Smooth muscle cell (in vitro differentiated cells): ENCODE measurements around the gene NBEA. TPM values are rescaled to one million over a fixed set of nuclear protein-coding genes. Genes with fewer than 3 reads are reported as not detected.
A peak's percentile ranks its signal among the peaks of the same experiment; 100 is the strongest.

ENCODE experiments used
- DNase-seq: peaks from one replicate; lab custom pipeline; 2025; ENCODE audit not compliant: unreplicated experiment; lab: John Stamatoyannopoulos, UW
- H2AFZ ChIP-seq: fragments of 200-600 bp; sonication (generic); 2 replicates; pipeline ENCODE4 v1.6.0; 2016; ENCODE audit warnings: antibody characterized with exemption, low read depth, mild to moderate bottlenecking
- H3F3A ChIP-seq: fragments of 200-600 bp; sonication (generic); 2 replicates; pipeline ENCODE4 v1.6.0; 2017; ENCODE audit warnings: antibody characterized with exemption, low read depth
- H3K27ac ChIP-seq: fragments of 200-600 bp; sonication (generic); 2 replicates; pipeline ENCODE4 v1.5.1; 2016; ENCODE audit warnings: low read depth, mild to moderate bottlenecking
- H3K27me3 ChIP-seq: fragments of 200-600 bp; sonication (generic); 2 replicates; pipeline ENCODE4 v1.6.1; 2016; ENCODE audit warnings: low read depth, mild to moderate bottlenecking
- H3K36me3 ChIP-seq: fragments of 200-600 bp; sonication (generic); 2 replicates; pipeline ENCODE4 v1.5.1; 2016; ENCODE audit warnings: low read depth
- H3K4me1 ChIP-seq: fragments of 200-600 bp; sonication (generic); 2 replicates; pipeline ENCODE4 v1.5.1; 2016; ENCODE audit warnings: low read depth
- H3K4me2 ChIP-seq: fragments of 200-600 bp; sonication (generic); 2 replicates; pipeline ENCODE4 v1.6.0; 2016; ENCODE audit warnings: mild to moderate bottlenecking
- H3K4me3 ChIP-seq: fragments of 200-600 bp; sonication (generic); 2 replicates; pipeline ENCODE4 v1.5.1; 2016; ENCODE audit warnings: mild to moderate bottlenecking
- H3K79me2 ChIP-seq: fragments of 200-600 bp; sonication (generic); 2 replicates; pipeline ENCODE4 v1.6.0; 2016; ENCODE audit warnings: low read depth, mild to moderate bottlenecking
- H3K9ac ChIP-seq: fragments of 200-600 bp; sonication (generic); 2 replicates; pipeline ENCODE4 v1.6.0; 2016; ENCODE audit warnings: low read depth
- H3K9me3 ChIP-seq: fragments of 200-600 bp; sonication (generic); replicated peaks from 2 replicates; pipeline ENCODE4 v1.5.1; 2016; ENCODE audit warnings: low read depth
- H4K20me1 ChIP-seq: fragments of 200-600 bp; sonication (generic); 2 replicates; pipeline ENCODE4 v1.6.0; 2016; ENCODE audit warnings: low read depth
- CTCF ChIP-seq: fragments of 200-600 bp; sonication (generic); IDR thresholded peaks from 2 replicates; pipeline ENCODE4 v1.5.1; 2017; ENCODE audit warnings: borderline replicate concordance, mild to moderate bottlenecking, antibody characterized with exemption; ENCODE audit not compliant: insufficient read depth, poor library complexity, severe bottlenecking
- WGBS: methylation state at CpG from one replicate; pipeline ENCODE4 v1.1.7; 2016; ENCODE audit warnings: low lambda C conversion rate; 5-methylcytosine and 5-hydroxymethylcytosine counted together
- polyA plus RNA-seq: library from polyadenylated mRNA; unstranded; fragments of >200 nt; fragmentation: Nextera tagmentation; extraction: Ambion mirVana; gene quantifications from 2 replicates; pipeline ENCODE4 v1.2.1, GENCODE V29; 2016
- total RNA-seq: library from RNA; depleted of rRNA; stranded (reverse); fragments of >200 nt; gene quantifications from 2 replicates; pipeline ENCODE4 v1.2.3, GENCODE V29; 2014

Gene NBEA
- total and polyA plus RNA-seq, 2 experiments from 2014 or later = 3.6 to 11.7 TPM

DNA sequence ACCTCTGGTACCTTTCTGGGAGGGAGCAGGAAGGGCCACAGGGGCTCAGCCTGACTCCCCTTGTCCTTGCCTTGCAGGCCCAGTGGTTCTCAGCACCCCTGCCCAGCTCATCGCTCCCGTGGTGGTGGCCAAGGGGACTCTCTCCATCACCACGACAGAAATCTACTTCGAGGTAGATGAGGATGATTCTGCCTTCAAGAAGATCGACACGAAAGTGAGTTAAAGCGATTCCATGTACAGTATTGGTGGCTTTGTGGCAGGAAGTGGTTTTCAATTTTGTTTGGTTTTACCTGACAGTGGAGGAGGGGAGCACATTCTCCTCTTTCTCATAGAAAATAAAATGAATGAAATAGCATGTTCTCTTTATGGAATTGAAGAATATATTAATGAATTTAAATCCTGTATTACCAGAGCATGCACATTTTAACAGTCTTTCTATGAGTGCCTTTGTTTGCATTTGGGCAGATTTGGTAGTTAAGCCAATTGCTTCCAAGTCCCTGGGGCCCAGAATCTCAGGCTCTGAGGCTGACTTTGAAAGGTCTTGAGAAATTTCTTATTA lies 530.3 kb downstream of the NBEA start:
- no peaks in the 10 kb centered on the region for H3K79me2 ChIP-seq
- DNase-seq = no peak
- no peak for TF ChIP-seq CTCF
- peaks cover 72% of the 10 kb centered on the region for H4K20me1 ChIP-seq
- H2AFZ ChIP-seq = no peak overlapping the region
- H3K9me3 ChIP-seq = no peaks in the 10 kb centered on the region
- no peak overlapping the region for H3K27ac ChIP-seq
- no peak overlapping the region for H3K4me2 ChIP-seq
- 13% methylated on average over 7 of the region's 7 CpGs for WGBS
- no peak overlapping the region for H3K9ac ChIP-seq
- peaks cover 92% of the 10 kb centered on the region for H3K27me3 ChIP-seq
- H3K36me3 ChIP-seq = no peaks in the 10 kb centered on the region
- peak overlapping the region; percentile 51 for H3K4me3 ChIP-seq
- H3F3A ChIP-seq = no peaks in the 10 kb centered on the region
- H3K4me1 ChIP-seq = peaks cover 40% of the 10 kb centered on the region

- H3K4me2 ChIP-seq = no peak overlapping the region
- H4K20me1 ChIP-seq = peaks cover 81% of the 10 kb centered on the region
- H3F3A ChIP-seq = no peaks in the 10 kb centered on the region
- H3K36me3 ChIP-seq = no peaks in the 10 kb centered on the region
- H3K4me1 ChIP-seq = peaks cover 40% of the 10 kb centered on the region
- H3K9me3 ChIP-seq = no peaks in the 10 kb centered on the region
- no peaks in the 10 kb centered on the region for H3K79me2 ChIP-seq
- H3K9ac ChIP-seq = no peak overlapping the region
- no peak overlapping the region for H3K27ac ChIP-seq
- DNase-seq = no peak
- H3K4me3 ChIP-seq = peak overlapping the region; percentile 51
- H3K27me3 ChIP-seq = peaks cover 100% of the 10 kb centered on the region
- H2AFZ ChIP-seq = no peak overlapping the region
- TF ChIP-seq CTCF = no peak
Observed at GRCh38 chr13:35473206-35473775, 531.2 kb downstream of the NBEA start.

DNA sequence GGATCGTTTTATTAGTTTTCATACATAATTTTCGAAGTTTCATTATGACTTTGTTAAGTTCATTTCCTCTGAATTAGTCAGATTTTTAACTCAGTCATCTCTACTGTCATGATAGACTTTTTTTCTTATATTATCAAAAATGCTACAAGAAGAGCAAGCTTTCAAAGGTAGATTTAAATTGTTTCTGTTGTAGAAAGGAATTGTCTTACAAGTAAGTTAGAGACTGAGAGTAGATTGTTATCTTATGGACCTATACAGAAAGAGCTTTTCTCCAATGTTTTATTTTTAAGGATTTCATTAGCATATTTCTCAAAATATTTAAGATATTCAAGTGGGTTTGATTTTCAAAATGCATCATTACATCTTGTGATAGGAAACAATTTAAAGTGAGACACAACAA lies 531.7 kb downstream of the NBEA start:
- WGBS = 66% methylated on average over 2 of the region's 2 CpGs
- H3K4me1 ChIP-seq = peaks cover 40% of the 10 kb centered on the region
- H3K9me3 ChIP-seq = no peaks in the 10 kb centered on the region
- no peaks in the 10 kb centered on the region for H3K79me2 ChIP-seq
- no peak for DNase-seq
- H3K4me3 ChIP-seq = peak overlapping the region; percentile 51
- peaks cover 86% of the 10 kb centered on the region for H4K20me1 ChIP-seq
- no peak overlapping the region for H2AFZ ChIP-seq
- H3K27ac ChIP-seq = no peak overlapping the region
- H3K4me2 ChIP-seq = no peak overlapping the region
- no peaks in the 10 kb centered on the region for H3F3A ChIP-seq
- H3K36me3 ChIP-seq = no peaks in the 10 kb centered on the region
- no peak overlapping the region for H3K9ac ChIP-seq
- no peak for TF ChIP-seq CTCF
- peaks cover 100% of the 10 kb centered on the region for H3K27me3 ChIP-seq
